ENCODE results near the gene CPA5.

Gene CPA5

GRCh38 chr7:130324306-130324943, 20.2 kb upstream of the CPA5 start:
- H3K4me1 Mint-ChIP-seq: peaks cover 28% of the 10 kb centered on the region
- H3K9me3 Mint-ChIP-seq: no peaks in the 10 kb centered on the region
- no peak overlapping the region for H3K4me3 Mint-ChIP-seq
- peak overlapping the region; percentile 21 to 63 (median 49) for H3K27ac Mint-ChIP-seq
- no peak for TF ChIP-seq CTCF (IDR thresholded peaks at IDR 0.05; ENCODE audit: unreplicated experiment in 3 of 3)
- no peaks in the 10 kb centered on the region for H3K27me3 Mint-ChIP-seq (ENCODE audit: low read depth)
- H3K36me3 Mint-ChIP-seq (ENCODE audit: low read depth): no peaks in the 10 kb centered on the region

GRCh38 chr7:130329681-130330080, 14.9 kb upstream of the CPA5 start:
- Mint-ChIP-seq H3K4me1 (peaks cover 54% of the 10 kb centered on the region), H3K27me3 (ENCODE audit: low read depth) (no peaks in the 10 kb centered on the region), H3K27ac (peak overlapping the region; percentile 58 to 82 (median 68)), H3K36me3 (ENCODE audit: low read depth) (no peaks in the 10 kb centered on the region), H3K9me3 (no peaks in the 10 kb centered on the region), H3K4me3 (no peak overlapping the region)
- TF ChIP-seq CTCF (IDR thresholded peaks at IDR 0.05; ENCODE audit: unreplicated experiment in 3 of 3): no peak

GRCh38 chr7:130332259-130333053, 12.2 kb upstream of the CPA5 start:
- peaks cover 4% of the 10 kb centered on the region for H3K9me3 Mint-ChIP-seq
- peak overlapping the region; percentile 10 to 87 (median 71) for H3K27ac Mint-ChIP-seq
- H3K36me3 Mint-ChIP-seq (ENCODE audit: low read depth): no peaks in the 10 kb centered on the region
- H3K4me3 Mint-ChIP-seq: no peak overlapping the region
- no peak for TF ChIP-seq CTCF (IDR thresholded peaks at IDR 0.05; ENCODE audit: unreplicated experiment in 3 of 3)
- peaks cover 60% of the 10 kb centered on the region for H3K4me1 Mint-ChIP-seq
- H3K27me3 Mint-ChIP-seq (ENCODE audit: low read depth): no peaks in the 10 kb centered on the region

- peaks cover 4% of the 10 kb centered on the region for H3K9me3 Mint-ChIP-seq
Observed at GRCh38 chr7:130333832-130334231, 10.8 kb upstream of the CPA5 start.

GRCh38 chr7:130334274-130334673, 10.3 kb upstream of the CPA5 start:
- H3K4me1 Mint-ChIP-seq: peaks cover 71% of the 10 kb centered on the region
- no peak for TF ChIP-seq CTCF (IDR thresholded peaks at IDR 0.05; ENCODE audit: unreplicated experiment in 3 of 3)
- peaks cover 4% of the 10 kb centered on the region for H3K9me3 Mint-ChIP-seq
- H3K36me3 Mint-ChIP-seq (ENCODE audit: low read depth): no peaks in the 10 kb centered on the region
- H3K27ac Mint-ChIP-seq: peak overlapping the region; percentile 50 to 87 (median 80)
- no peak overlapping the region for H3K4me3 Mint-ChIP-seq
- H3K27me3 Mint-ChIP-seq (ENCODE audit: low read depth): no peaks in the 10 kb centered on the region

More at GRCh38 chr7:130333832-130334231, 10.8 kb upstream of the CPA5 start:
- no peak overlapping the region for H3K4me3 Mint-ChIP-seq
- no peaks in the 10 kb centered on the region for H3K27me3 Mint-ChIP-seq (ENCODE audit: low read depth)
- no peak for TF ChIP-seq CTCF (IDR thresholded peaks at IDR 0.05; ENCODE audit: unreplicated experiment in 3 of 3)
- peaks cover 68% of the 10 kb centered on the region for H3K4me1 Mint-ChIP-seq
- H3K27ac Mint-ChIP-seq: peak overlapping the region in 2 of 3 experiments; percentile 80 to 87
- no peaks in the 10 kb centered on the region for H3K36me3 Mint-ChIP-seq (ENCODE audit: low read depth)
